HG02884 (cell line): ENCODE data around the gene TUBGCP4.

ENCODE experiments used
- ATAC-seq: cut with Tn5 transposase; IDR thresholded peaks from one replicate; pipeline ENCODE4 v1.9.1; 2021; ENCODE audit warnings: mild to moderate bottlenecking, moderate library complexity; ENCODE audit not compliant: unreplicated experiment

TUBGCP4 gene

GRCh38 chr15:43403616-43404015 is 32.7 kb downstream of the TUBGCP4 start:
- no peak for ATAC-seq

DNA sequence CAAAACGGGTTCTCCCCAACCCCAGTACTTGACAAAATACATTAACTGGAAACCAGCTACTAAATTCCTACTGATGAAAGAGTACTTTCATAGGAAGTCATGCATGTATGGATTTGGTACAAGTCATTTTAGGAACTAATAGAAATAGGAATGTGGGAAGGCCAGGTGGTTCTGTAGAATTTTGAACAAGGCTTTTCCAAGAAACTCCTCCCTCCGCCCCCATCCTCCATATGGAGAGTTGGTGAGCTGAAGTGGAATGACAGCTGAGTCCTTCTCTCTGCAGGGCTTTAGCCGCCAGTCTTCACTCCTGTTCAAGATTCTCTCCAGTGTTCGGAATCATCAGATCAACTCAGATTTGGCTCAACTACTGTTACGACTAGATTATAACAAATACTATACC is 33.2 kb downstream of the TUBGCP4 start:
- no peak for ATAC-seq

DNA sequence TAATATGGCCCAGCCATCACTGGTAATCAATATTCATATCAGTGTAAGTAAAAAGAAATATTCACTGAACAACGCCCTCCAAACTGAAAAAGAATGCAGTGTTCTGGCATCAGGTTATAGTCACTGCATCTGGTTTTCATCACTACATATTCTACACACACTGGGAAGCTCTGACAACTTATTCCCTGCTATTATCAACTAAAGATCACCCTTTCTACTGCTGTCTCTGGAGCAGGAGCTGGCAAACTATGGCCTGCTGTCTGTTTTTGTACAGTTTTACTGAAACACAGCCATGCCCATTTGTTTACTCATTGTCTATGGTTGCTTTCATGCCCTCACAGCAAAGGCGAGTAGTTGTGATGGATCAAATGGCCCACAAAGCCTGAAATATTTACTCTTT is 35.3 kb downstream of the TUBGCP4 start:
- no peak for ATAC-seq

GRCh38 chr15:43406808-43407207 is 35.9 kb downstream of the TUBGCP4 start:
- ATAC-seq: no peak

GRCh38 chr15:43408789-43409188 is 37.9 kb downstream of the TUBGCP4 start:
- no peak for ATAC-seq

- no peak for ATAC-seq
Measured at GRCh38 chr15:43410572-43411214, 39.8 kb downstream of the TUBGCP4 start.

- ATAC-seq: no peak
Measured at GRCh38 chr15:43412096-43412495, 41.2 kb downstream of the TUBGCP4 start.

DNA sequence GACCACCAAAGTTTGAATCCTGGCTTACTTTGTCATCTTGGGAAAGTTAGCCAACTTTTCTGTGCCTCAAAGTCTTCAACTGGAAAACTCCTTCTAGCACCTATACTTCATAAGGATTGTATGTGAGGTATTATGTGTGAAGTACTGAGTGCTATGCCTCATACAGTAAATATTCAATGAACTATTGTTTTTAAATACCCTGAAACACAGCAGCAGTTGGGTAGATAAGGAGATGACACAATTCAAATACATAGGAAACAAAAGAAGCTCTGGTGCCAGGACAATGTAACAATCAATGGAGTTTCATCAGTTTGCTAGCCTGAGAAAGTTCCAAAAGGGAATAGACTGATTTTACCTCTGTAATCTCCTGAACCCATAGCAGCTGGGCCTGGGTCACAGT is 43.3 kb downstream of the TUBGCP4 start:
- ATAC-seq: no peak

DNA sequence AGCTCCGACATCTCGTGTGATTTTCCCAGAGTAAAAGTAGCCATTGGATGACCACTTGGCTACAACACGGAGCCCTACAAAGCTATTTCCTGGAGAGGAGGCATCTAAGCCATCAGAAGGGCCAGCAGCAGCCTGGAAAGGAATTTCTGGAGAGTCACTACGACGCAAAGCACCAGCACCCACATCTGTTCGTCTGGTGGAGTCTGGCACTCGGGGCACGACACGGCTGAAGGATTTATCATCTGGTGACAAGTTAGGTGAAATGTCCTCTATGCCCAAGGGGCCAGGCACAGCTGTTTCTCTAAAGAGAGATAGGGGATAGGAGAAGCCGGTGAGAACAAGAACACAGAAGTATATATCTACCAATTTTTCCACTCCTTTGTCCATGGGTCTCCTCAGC is 49.5 kb downstream of the TUBGCP4 start:
- no peak for ATAC-seq

- no peak for ATAC-seq
Measured at GRCh38 chr15:43420876-43421275, 50.0 kb downstream of the TUBGCP4 start.

DNA sequence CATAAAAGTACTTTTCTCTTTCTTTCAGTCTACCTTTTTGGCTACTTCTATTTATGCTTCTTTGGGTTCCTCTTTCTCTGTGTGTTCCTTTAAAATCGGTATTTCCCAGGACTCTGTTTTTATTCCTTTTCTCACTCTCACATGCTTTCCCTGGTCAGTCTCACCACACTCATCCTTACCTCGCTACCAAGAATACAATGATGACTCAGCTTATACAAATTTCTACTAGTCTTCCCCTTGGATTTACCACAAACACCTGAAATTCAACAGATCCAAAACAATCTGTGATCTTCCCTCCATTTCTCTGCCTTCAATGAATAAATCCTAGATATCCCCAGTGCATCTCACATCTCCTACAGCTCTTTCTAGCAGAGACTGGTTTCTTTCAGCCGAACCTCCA is 52.9 kb downstream of the TUBGCP4 start:
- no peak for ATAC-seq

- ATAC-seq: no peak
Measured at GRCh38 chr15:43429687-43430086, 58.8 kb downstream of the TUBGCP4 start.

- no peak for ATAC-seq
Measured at GRCh38 chr15:43433165-43433564, 62.3 kb downstream of the TUBGCP4 start.

DNA sequence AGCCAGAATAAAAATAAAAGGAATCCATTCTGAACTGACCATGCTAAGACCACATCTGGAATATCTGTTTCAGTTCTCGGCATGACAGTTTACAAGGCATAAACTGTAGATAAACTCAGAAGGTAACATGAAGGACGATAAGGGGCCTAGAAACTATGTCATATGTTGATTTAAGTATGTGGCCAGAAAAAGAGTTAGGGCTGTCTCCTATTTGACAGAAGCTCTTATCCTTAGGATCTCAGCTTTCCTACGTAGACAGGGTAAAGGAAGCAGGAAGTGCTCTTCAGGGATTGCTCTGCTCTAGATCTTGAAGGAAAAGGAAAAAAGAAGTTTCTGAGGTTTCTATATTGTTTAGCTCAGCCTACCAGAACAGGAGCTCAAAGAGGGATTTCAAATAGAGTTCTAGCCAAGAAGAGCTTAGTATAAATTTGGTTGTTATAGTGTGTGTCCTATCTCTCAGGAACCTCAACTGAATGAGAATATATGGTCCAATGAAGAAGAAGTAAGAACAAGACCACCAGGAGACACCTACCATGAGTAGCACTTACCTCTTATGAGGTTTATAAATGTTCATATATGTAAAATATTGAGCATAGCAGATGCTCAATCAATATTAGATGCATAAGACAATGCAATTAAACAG is 62.9 kb downstream of the TUBGCP4 start:
- no peak for ATAC-seq

DNA sequence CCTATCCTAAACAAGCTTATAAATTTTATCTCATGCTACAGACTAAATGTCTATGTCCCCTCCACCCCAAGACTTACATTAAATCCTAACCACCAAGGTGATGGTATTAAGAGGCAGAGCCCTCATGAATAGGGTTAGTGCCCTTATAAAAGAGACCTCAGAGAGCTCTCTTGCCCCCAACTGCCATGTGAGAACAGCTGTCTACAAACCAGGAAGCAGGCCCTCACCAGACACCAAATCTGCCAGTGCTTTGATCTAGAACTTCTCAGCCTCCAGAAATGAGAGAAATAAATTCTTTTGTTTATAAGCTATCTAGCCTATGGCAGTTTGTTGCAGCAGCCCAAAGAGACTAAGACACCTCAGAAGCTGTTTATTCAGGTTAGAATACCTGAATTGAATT is 63.5 kb downstream of the TUBGCP4 start:
- no peak for ATAC-seq

GRCh38 chr15:43436395-43436794 is 65.5 kb downstream of the TUBGCP4 start:
- no peak for ATAC-seq

DNA sequence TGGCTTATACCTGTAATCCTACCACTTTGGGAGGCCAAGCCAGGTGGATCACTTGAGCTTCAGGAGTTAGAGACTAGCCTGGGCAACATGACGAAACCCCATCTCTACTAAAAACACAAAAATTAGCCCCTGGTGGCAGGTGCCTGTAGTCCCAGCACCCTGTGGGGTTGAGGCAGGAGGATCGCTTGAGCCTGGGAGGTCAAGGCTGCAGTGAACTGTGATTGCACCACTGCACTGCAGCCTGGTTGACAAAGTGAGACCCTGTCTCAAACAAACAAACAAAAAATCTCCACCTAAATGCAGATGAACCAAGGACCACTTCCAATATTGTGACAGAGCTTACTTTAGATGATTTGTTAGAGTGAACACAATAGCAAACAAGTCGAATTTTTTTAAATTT is 68.4 kb downstream of the TUBGCP4 start:
- no peak for ATAC-seq

DNA sequence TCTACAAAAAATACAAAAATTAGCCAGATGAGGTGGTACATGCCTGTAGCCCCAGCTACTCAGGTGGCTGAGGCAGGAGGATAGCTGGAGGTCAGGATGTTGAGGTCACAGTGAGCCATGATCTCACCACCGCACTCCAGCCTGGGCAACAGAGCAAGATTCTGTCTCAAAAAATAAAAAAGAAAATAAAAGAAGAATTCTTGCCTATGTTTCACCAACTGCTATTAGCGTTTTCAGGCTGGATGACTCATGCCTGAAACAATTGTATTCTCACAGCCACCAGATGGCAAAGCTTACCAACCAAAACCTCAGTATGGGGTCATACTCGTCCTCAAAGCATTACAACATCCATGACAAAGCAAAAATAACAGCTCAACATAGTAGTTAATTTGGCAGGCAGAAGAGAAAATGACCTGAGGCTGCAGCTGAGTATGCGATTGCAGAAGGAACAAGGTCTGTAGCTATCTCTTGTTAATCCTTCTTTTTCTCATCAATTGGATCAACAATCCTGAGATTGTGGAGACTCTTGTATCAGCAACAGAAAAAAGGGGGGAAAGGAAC is 69.9 kb downstream of the TUBGCP4 start:
- no peak for ATAC-seq

- ATAC-seq: no peak
Measured at GRCh38 chr15:43441316-43441715, 70.4 kb downstream of the TUBGCP4 start.

DNA sequence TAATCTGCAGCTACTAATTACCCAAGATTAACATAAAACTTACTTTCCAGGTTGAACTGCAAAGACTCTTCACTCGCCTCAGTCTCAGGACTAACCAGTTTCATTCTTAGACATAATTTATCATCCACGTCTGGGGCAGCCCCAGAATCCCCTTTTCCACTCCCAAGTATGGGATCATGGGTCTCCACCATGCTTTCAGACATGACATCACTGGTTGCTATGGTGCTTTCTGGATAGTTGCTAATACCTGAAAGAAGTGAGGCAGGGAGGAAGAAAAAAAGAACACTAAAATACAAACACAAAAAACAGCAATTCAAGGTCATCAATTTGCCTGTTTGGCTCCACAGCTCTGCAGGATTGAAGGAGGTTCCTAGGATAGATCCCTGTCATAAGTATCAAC is 75.4 kb downstream of the TUBGCP4 start:
- no peak for ATAC-seq

- ATAC-seq: no peak
Measured at GRCh38 chr15:43449981-43450380, 79.1 kb downstream of the TUBGCP4 start.
